GM19099 (cell line): ENCODE measurements around the gene SHQ1.

Experiments used
- POLR2A ChIP-seq: IDR thresholded peaks from 3 replicates; pipeline ENCODE4 v1.6.1; 2011; ENCODE audit warnings: low read depth; ENCODE audit not compliant: insufficient read length; ENCODE audit errors: extremely low read depth

The SHQ1 gene

DNA sequence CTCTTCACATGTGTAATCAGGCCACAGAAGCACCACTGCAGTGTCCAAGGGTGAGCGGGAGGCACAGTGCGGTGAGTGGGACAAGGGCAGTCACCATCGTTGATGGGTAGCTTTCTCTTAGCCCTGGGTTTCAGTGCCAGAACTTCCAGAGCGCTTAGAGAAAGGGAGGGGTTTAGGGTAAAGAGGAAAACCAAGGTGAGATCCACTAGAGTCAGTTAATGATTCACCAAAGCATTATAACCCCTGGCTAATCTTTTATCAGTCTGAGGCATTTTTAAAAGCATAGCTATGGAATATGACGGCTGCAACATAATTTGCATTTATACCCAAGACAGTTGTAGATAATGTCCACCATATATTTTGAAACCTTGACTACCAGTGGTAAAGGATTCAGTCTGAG lies 94.8 kb downstream of the SHQ1 start:
- TF ChIP-seq POLR2A = no peak

- TF ChIP-seq POLR2A = no peak
These were observed 97.8 kb downstream of the SHQ1 start for GRCh38 chr3:72750405-72750965.

- no peak for TF ChIP-seq POLR2A
These were observed 99.6 kb downstream of the SHQ1 start for GRCh38 chr3:72748659-72749058.

GRCh38 chr3:72746430-72747411 lies 101.5 kb downstream of the SHQ1 start:
- no peak for TF ChIP-seq POLR2A

DNA sequence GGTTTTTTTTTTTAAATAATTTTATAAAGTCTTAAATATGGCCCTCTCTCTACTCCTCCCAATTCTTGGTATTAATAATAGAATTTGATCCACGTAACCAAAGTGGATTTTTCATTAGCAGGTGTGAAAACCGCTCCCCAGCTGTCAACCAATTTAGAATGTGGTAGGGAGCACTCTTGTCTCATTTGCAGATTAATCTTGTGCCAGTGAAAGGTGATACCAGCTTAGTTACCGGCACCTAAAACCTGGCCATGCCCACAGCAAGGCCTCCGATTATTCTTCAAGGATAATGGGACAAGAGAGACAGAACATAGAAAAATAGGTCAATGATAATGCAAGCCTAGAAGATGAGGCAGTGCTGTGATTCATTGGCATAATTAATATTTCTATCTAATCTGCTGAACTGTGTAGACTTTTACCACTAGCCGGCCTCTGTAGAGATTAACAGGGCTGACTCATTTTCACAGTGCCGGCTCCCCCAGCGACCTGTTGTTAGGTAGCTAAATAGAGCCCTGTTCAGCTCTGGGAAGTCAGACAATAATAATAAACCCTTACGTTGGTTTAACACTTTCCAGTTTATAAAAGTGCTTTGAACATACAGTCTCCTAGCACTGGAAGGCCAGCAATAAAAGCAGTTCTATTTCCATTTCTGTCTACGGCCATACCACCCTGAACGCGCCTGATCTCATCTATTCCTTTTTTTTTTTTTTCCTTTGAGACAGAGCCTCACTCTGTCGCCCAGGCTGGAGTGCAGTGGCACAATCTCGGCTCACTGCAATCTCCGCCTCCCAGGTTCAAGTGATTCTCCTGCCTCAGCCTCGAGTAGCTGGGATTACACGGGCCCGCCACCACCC lies 102.9 kb downstream of the SHQ1 start:
- no peak for TF ChIP-seq POLR2A

- TF ChIP-seq POLR2A = no peak
These were observed 103.9 kb downstream of the SHQ1 start for GRCh38 chr3:72744330-72744729.

- no peak for TF ChIP-seq POLR2A
These were observed 108.4 kb downstream of the SHQ1 start for GRCh38 chr3:72739531-72740466.

DNA sequence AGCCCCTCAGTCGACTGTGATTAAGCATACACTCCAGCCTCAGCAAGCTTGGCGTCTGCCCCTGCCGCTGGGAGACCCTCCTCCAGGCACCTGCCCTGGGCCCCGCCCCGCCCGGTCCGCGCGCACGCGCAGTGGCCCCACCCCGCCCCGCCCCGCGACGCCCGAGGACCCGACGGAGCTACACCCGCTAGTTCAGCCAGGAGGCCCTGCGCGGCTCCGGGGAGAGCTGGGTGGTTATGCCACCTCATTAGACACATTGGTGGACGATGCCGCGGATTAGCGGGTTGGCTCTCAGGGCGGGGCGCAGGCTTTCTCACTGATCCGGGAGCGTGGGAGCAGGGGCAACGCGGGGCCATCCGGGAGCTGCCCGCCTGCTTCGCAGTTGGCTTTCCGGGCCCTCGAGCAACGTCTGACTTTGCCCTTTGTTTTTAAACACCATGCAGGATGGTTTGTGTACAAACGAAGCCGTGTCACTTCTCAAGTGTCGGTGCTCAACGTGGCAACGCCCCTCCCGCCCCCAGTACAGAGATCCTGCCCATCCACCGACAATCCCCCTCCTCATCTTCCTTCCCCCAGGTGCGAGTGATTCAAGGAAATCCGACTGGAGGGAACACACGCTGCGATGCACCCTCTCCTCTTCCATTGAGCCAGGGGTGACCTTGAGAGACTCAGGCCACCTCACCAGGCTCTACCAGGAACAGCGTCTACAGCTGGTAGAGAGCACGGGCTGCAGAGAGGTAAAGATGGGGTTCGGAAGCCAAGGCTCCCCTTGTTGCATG lies 109.3 kb downstream of the SHQ1 start:
- no peak for TF ChIP-seq POLR2A

GRCh38 chr3:72733676-72734075 lies 114.6 kb downstream of the SHQ1 start:
- no peak for TF ChIP-seq POLR2A

- TF ChIP-seq POLR2A = no peak
These were observed 119.2 kb downstream of the SHQ1 start for GRCh38 chr3:72728958-72729467.

DNA sequence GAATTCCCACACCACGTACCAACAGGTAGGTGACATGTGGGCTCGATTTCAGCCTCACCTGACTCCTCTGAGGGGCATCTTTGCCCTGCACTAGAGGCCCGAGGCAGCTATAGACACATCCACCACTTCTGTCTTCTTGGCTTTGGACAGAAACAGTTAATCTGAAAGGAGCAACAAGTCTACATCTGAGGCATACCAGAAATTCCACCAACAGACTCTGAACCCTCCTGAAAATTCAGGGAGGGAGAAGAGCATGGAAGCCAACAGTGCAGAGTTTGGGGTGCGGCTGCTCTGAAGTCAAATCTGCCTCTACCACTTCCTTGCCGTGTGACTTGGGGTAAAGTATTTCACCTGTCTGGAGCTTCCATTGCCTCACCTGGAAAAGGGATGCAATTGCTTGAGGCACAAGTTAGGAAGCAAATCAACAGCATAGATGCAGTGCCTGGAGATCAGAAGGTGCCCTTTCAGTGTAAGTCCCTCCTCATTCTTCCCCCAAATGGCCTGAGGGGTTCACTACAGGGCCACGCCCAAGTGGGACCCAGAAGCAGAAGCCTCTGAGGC lies 119.8 kb downstream of the SHQ1 start:
- TF ChIP-seq POLR2A = no peak

GRCh38 chr3:72727726-72728125 lies 120.5 kb downstream of the SHQ1 start:
- no peak for TF ChIP-seq POLR2A

- no peak for TF ChIP-seq POLR2A
These were observed 121.1 kb downstream of the SHQ1 start for GRCh38 chr3:72727172-72727571.
